Astrocyte (in vitro differentiated cells and primary cell): Measurements from ENCODE around the gene ANO4. TPM values are rescaled to one million over a fixed set of nuclear protein-coding genes. Genes with fewer than 3 reads are reported as not detected.

Experiments used
- DNase-seq: peaks from one replicate; pipeline ENCODE4 v3.0.0-alpha.2; 2010; ENCODE audit warnings: low read depth
- FAIRE-seq: peaks from 2 replicates; lab custom pipeline; 2011; peaks lifted over from hg19 to GRCh38; lab: Jason Lieb, UNC
- H2AFZ ChIP-seq: 2 replicates; pipeline ENCODE4 v1.6.0; 2012; ENCODE audit warnings: low read depth, low read length, inconsistent platforms
- H3K27ac ChIP-seq: 2 replicates; pipeline ENCODE4 v1.5.1; 2011; ENCODE audit warnings: low read depth, low read length, inconsistent platforms
- H3K27me3 ChIP-seq: 2 replicates; pipeline ENCODE4 v1.6.0; 2011; ENCODE audit warnings: low read length, inconsistent platforms; ENCODE audit not compliant: insufficient read depth
- H3K36me3 ChIP-seq: 2 replicates; pipeline ENCODE4 v1.5.1; 2011; ENCODE audit warnings: low read length, inconsistent platforms; ENCODE audit not compliant: insufficient read depth
- H3K4me1 ChIP-seq: 2 replicates; pipeline ENCODE4 v1.5.1; 2011; ENCODE audit warnings: low read length, inconsistent platforms; ENCODE audit not compliant: insufficient read depth
- H3K4me2 ChIP-seq: 2 replicates; pipeline ENCODE4 v1.6.0; 2012; ENCODE audit warnings: low read length, inconsistent platforms
- H3K4me3 ChIP-seq: 2 replicates; pipeline ENCODE4 v1.5.1; 2011; ENCODE audit warnings: low read depth, mild to moderate bottlenecking, low read length, inconsistent platforms; ENCODE audit not compliant: insufficient read depth
- H3K79me2 ChIP-seq: 2 replicates; pipeline ENCODE4 v1.6.0; 2012; ENCODE audit warnings: mild to moderate bottlenecking, low read length, inconsistent platforms; ENCODE audit not compliant: insufficient read depth
- H3K9ac ChIP-seq: 2 replicates; pipeline ENCODE4 v1.6.0; 2012; ENCODE audit warnings: mild to moderate bottlenecking, low read length, inconsistent platforms
- H3K9me3 ChIP-seq: 2 replicates; pipeline ENCODE4 v1.5.1; 2012; ENCODE audit warnings: low read depth, mild to moderate bottlenecking, low read length, inconsistent platforms; ENCODE audit not compliant: insufficient read depth
- H4K20me1 ChIP-seq: 2 replicates; pipeline ENCODE4 v1.6.0; 2012; ENCODE audit warnings: low read length, inconsistent platforms; ENCODE audit not compliant: insufficient read depth
- H3K27ac Mint-ChIP-seq: one replicate; pipeline ENCODE4 v1.8.0; 2021; ENCODE audit warnings: mild to moderate bottlenecking, mixed read lengths; ENCODE audit not compliant: unreplicated experiment
- H3K27me3 Mint-ChIP-seq: one replicate; pipeline ENCODE4 v1.8.0; 2021; ENCODE audit warnings: low read depth, mixed read lengths; ENCODE audit not compliant: unreplicated experiment
- H3K36me3 Mint-ChIP-seq: one replicate; pipeline ENCODE4 v1.8.0; 2021; ENCODE audit warnings: low read depth, mixed read lengths; ENCODE audit not compliant: unreplicated experiment
- H3K4me1 Mint-ChIP-seq: one replicate; pipeline ENCODE4 v1.8.0; 2021; ENCODE audit warnings: low read depth, mixed read lengths; ENCODE audit not compliant: unreplicated experiment
- H3K4me3 Mint-ChIP-seq: one replicate; pipeline ENCODE4 v1.8.0; 2021; ENCODE audit warnings: mild to moderate bottlenecking, moderate library complexity, mixed read lengths; ENCODE audit not compliant: unreplicated experiment
- H3K9me3 Mint-ChIP-seq: one replicate; pipeline ENCODE4 v1.8.0; 2021; ENCODE audit warnings: mild to moderate bottlenecking, mixed read lengths; ENCODE audit not compliant: unreplicated experiment
- CTCF ChIP-seq: IDR thresholded peaks from 2 replicates; pipeline ENCODE4 v1.5.1; 2011; ENCODE audit warnings: low read depth, mild to moderate bottlenecking, inconsistent platforms, low read length, moderate library complexity; ENCODE audit not compliant: insufficient read depth
- EZH2 ChIP-seq: IDR thresholded peaks from 2 replicates; pipeline ENCODE4 v1.6.1; 2012; ENCODE audit warnings: mild to moderate bottlenecking, low read length, inconsistent platforms; ENCODE audit not compliant: insufficient read depth
- total RNA-seq: library from RNA; stranded (reverse); gene quantifications from 2 replicates; pipeline ENCODE4 v1.2.1, GENCODE V29; 2021

Gene ANO4
- total RNA-seq, 1 donor from 2014 or later: 41.3 TPM

DNA sequence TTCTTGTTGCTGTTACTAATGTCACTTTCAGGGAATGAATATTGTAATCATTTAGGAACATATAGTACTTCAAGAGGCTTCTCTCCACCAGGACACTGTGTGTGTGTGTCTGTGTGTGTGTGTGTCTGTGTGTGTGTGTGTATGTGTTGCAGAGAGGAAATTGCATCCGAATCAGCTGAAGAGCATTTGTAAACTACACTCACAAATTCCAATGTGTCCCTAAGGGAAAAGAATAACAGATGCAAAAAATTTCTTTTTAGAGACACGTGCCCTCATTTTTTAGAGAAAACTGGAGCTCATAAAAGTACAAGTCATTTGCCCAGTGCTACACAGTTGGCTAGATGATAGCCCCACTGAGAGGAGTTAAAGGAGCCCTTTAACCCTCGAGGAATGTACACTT lies 168.8 kb downstream of the ANO4 start:
- Mint-ChIP-seq H3K4me1 (peaks cover 17% of the 10 kb centered on the region), H3K27ac (no peak overlapping the region), H3K4me3 (no peak overlapping the region), H3K27me3 (no peaks in the 10 kb centered on the region), H3K9me3 (no peaks in the 10 kb centered on the region), H3K36me3 (peaks cover 15% of the 10 kb centered on the region)
- TF ChIP-seq EZH2: no peak
- no peak for TF ChIP-seq CTCF
- Histone ChIP-seq H3K4me2 (no peak overlapping the region), H2AFZ (no peak overlapping the region), H3K36me3 (no peaks in the 10 kb centered on the region), H3K9me3 (no peaks in the 10 kb centered on the region), H4K20me1 (no peaks in the 10 kb centered on the region), H3K4me3 (no peak overlapping the region), H3K79me2 (no peaks in the 10 kb centered on the region), H3K9ac (no peak overlapping the region), H3K27me3 (no peaks in the 10 kb centered on the region), H3K4me1 (peaks cover 12% of the 10 kb centered on the region), H3K27ac (no peak overlapping the region)
- no peak for DNase-seq
- no peak for FAIRE-seq

- no peak for FAIRE-seq
Observed at GRCh38 chr12:100964028-100964427, 169.5 kb downstream of the ANO4 start.

More at GRCh38 chr12:100964028-100964427, 169.5 kb downstream of the ANO4 start:
- H3K4me1 ChIP-seq: peaks cover 9% of the 10 kb centered on the region
- Mint-ChIP-seq H3K36me3 (peaks cover 15% of the 10 kb centered on the region), H3K4me3 (no peak overlapping the region), H3K9me3 (no peaks in the 10 kb centered on the region), H3K27ac (no peak overlapping the region), H3K4me1 (peaks cover 17% of the 10 kb centered on the region), H3K27me3 (no peaks in the 10 kb centered on the region)
- no peak overlapping the region for H3K4me3 ChIP-seq
- no peak overlapping the region for H3K9ac ChIP-seq
- H3K27me3 ChIP-seq: no peaks in the 10 kb centered on the region
- no peaks in the 10 kb centered on the region for H3K79me2 ChIP-seq
- no peaks in the 10 kb centered on the region for H4K20me1 ChIP-seq
- H3K36me3 ChIP-seq: no peaks in the 10 kb centered on the region
- H3K27ac ChIP-seq: no peak overlapping the region
- no peak for DNase-seq
- H2AFZ ChIP-seq: no peak overlapping the region
- TF ChIP-seq CTCF: no peak
- TF ChIP-seq EZH2: no peak
- no peak overlapping the region for H3K4me2 ChIP-seq
- H3K9me3 ChIP-seq: no peaks in the 10 kb centered on the region
